ENCODE data around the gene FKRP.

DNA sequence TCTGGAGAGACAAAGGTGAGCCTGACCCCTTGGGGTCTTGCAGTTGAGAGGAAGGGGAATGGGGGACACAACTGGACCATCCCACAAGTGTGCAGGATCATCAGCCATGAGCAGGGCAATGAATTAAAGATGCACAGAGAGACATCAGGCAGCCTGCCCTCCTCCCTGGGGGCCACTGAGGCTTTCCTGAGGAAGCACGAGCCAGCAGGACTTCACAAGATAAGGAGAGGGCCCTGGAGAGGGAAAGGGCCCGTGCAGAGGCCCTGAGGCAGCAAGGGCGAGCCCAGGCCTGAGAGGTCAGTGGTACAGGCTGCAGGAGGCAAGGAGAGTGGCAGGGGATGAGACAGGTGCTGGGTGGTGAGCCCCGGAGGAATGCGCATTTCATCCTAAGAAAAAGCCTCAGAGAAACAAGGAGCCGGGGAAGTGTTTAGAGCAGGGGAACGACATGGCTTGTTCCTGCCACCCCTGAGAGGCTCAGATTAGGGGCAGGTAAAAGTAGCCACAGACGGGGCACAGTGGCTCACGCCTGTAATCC is 19.9 kb upstream of the FKRP start:
- TF ChIP-seq, protein P1, sequence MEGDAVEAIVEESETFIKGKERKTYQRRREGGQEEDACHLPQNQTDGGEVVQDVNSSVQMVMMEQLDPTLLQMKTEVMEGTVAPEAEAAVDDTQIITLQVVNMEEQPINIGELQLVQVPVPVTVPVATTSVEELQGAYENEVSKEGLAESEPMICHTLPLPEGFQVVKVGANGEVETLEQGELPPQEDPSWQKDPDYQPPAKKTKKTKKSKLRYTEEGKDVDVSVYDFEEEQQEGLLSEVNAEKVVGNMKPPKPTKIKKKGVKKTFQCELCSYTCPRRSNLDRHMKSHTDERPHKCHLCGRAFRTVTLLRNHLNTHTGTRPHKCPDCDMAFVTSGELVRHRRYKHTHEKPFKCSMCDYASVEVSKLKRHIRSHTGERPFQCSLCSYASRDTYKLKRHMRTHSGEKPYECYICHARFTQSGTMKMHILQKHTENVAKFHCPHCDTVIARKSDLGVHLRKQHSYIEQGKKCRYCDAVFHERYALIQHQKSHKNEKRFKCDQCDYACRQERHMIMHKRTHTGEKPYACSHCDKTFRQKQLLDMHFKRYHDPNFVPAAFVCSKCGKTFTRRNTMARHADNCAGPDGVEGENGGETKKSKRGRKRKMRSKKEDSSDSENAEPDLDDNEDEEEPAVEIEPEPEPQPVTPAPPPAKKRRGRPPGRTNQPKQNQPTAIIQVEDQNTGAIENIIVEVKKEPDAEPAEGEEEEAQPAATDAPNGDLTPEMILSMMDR (IDR thresholded peaks at IDR 0.05; ENCODE audit: low read depth, low read length, poor library complexity, severe bottlenecking): no peak
- TF ChIP-seq EZH2phosphoT487 (IDR thresholded peaks at IDR 0.05; ENCODE audit: borderline replicate concordance, low read length): no peak
